Measurements from ENCODE around the gene NTNG2.

- peak; percentile 66 for TF ChIP-seq CTCF (IDR thresholded peaks at IDR 0.05)
- no peak for TF ChIP-seq EZH2 (IDR thresholded peaks at IDR 0.05; ENCODE audit: borderline replicate concordance, insufficient read depth, low read depth, low read length, poor library complexity, severe bottlenecking)
Observed at GRCh38 chr9:132236662-132237311, 74.9 kb downstream of the NTNG2 start.
